HEK293 (cell line): Measurements from ENCODE around the gene MARCHF9.
A peak's percentile ranks its signal among the peaks of the same experiment; 100 is the strongest.

Experiments used
- BCL11A ChIP-seq: fragments of 450-650 bp; formaldehyde crosslinking; IDR thresholded peaks from 2 replicates; pipeline ENCODE4 v1.5.1; 2016; ENCODE audit warnings: low read depth, missing biosample characterization, missing genetic modification characterization
- EGR2 ChIP-seq: fragments of 450-650 bp; formaldehyde crosslinking; IDR thresholded peaks from 2 replicates; pipeline ENCODE4 v1.5.1; 2016; ENCODE audit warnings: low read depth, missing biosample characterization, missing genetic modification characterization
- KLF1 ChIP-seq: fragments of 450-650 bp; formaldehyde crosslinking; IDR thresholded peaks from 2 replicates; pipeline ENCODE4 v1.5.1; 2016; ENCODE audit warnings: missing biosample characterization, missing genetic modification characterization
- KLF9 ChIP-seq: fragments of 450-650 bp; formaldehyde crosslinking; IDR thresholded peaks from 2 replicates; pipeline ENCODE4 v1.5.1; 2016; ENCODE audit warnings: missing biosample characterization, missing genetic modification characterization, low read depth
- OSR2 ChIP-seq: fragments of 450-650 bp; formaldehyde crosslinking; IDR thresholded peaks from 2 replicates; pipeline ENCODE4 v1.5.1; 2016; ENCODE audit warnings: missing biosample characterization, missing genetic modification characterization
- SP3 ChIP-seq: fragments of 450-650 bp; formaldehyde crosslinking; IDR thresholded peaks from 2 replicates; pipeline ENCODE4 v1.5.1; 2016; ENCODE audit warnings: missing biosample characterization, missing genetic modification characterization
- TRIM28 ChIP-seq: IDR thresholded peaks from 2 replicates; pipeline ENCODE4 v1.6.1; 2011; ENCODE audit warnings: low read length, control low read depth, borderline replicate concordance
- ZBTB11 ChIP-seq: fragments of 450-650 bp; formaldehyde crosslinking; conservative IDR thresholded peaks from 2 replicates; pipeline ENCODE4 v1.5.1; 2016; ENCODE audit warnings: low read depth, missing biosample characterization, missing genetic modification characterization
- ZBTB20 ChIP-seq: fragments of 450-650 bp; formaldehyde crosslinking; IDR thresholded peaks from 2 replicates; pipeline ENCODE4 v1.5.1; 2016; ENCODE audit warnings: missing biosample characterization, missing genetic modification characterization
- ZBTB21 ChIP-seq: fragments of 450-650 bp; formaldehyde crosslinking; IDR thresholded peaks from 2 replicates; pipeline ENCODE4 v1.5.1; 2017; ENCODE audit warnings: missing biosample characterization, missing genetic modification characterization
- ZBTB6 ChIP-seq: fragments of 450-650 bp; formaldehyde crosslinking; IDR thresholded peaks from 2 replicates; pipeline ENCODE4 v1.5.1; 2017; ENCODE audit warnings: missing biosample characterization, missing genetic modification characterization
- ZBTB7A ChIP-seq: fragments of 450-650 bp; formaldehyde crosslinking; IDR thresholded peaks from 2 replicates; pipeline ENCODE4 v1.5.1; 2016; ENCODE audit warnings: low read depth, missing biosample characterization, missing genetic modification characterization
- ZEB2 ChIP-seq: fragments of 450-650 bp; formaldehyde crosslinking; IDR thresholded peaks from 2 replicates; pipeline ENCODE4 v1.5.1; 2016; ENCODE audit warnings: missing biosample characterization, missing genetic modification characterization
- ZFP69B ChIP-seq: fragments of 450-650 bp; formaldehyde crosslinking; IDR thresholded peaks from 2 replicates; pipeline ENCODE4 v1.5.1; 2016; ENCODE audit warnings: missing biosample characterization, missing genetic modification characterization
- ZNF169 ChIP-seq: fragments of 450-650 bp; formaldehyde crosslinking; IDR thresholded peaks from 2 replicates; pipeline ENCODE4 v1.5.1; 2016; ENCODE audit warnings: missing biosample characterization, missing genetic modification characterization
- ZNF239 ChIP-seq: fragments of 450-650 bp; formaldehyde crosslinking; IDR thresholded peaks from 2 replicates; pipeline ENCODE4 v1.5.1; 2016; ENCODE audit warnings: missing biosample characterization, missing genetic modification characterization
- ZNF292 ChIP-seq: fragments of 450-650 bp; formaldehyde crosslinking; IDR thresholded peaks from 2 replicates; pipeline ENCODE4 v1.5.1; 2016; ENCODE audit warnings: low read depth, missing biosample characterization, missing genetic modification characterization, borderline replicate concordance
- ZNF341 ChIP-seq: fragments of 450-650 bp; formaldehyde crosslinking; IDR thresholded peaks from 2 replicates; pipeline ENCODE4; 2016; ENCODE audit warnings: low read depth, missing biosample characterization, missing genetic modification characterization
- ZNF350 ChIP-seq: fragments of 450-650 bp; formaldehyde crosslinking; IDR thresholded peaks from 2 replicates; pipeline ENCODE4 v1.5.0; 2017; ENCODE audit warnings: missing biosample characterization, mild to moderate bottlenecking, missing genetic modification characterization
- ZNF394 ChIP-seq: fragments of 450-650 bp; formaldehyde crosslinking; IDR thresholded peaks from 2 replicates; pipeline ENCODE4 v1.5.1; 2016; ENCODE audit warnings: missing biosample characterization, missing genetic modification characterization, mild to moderate bottlenecking, moderate library complexity, borderline replicate concordance
- ZNF423 ChIP-seq: fragments of 450-650 bp; formaldehyde crosslinking; IDR thresholded peaks from 2 replicates; pipeline ENCODE4 v1.5.1; 2016; ENCODE audit warnings: missing biosample characterization, missing genetic modification characterization
- ZNF510 ChIP-seq: fragments of 450-650 bp; formaldehyde crosslinking; IDR thresholded peaks from 2 replicates; pipeline ENCODE4 v1.5.1; 2018; ENCODE audit warnings: mild to moderate bottlenecking, missing genetic modification characterization, missing biosample characterization; ENCODE audit not compliant: insufficient replicate concordance
- ZNF596 ChIP-seq: fragments of 450-650 bp; IDR thresholded peaks from 2 replicates; pipeline ENCODE4 v1.5.0; 2018; ENCODE audit warnings: missing biosample characterization, mild to moderate bottlenecking, missing genetic modification characterization, moderate library complexity
- ZNF629 ChIP-seq: fragments of 450-650 bp; formaldehyde crosslinking; IDR thresholded peaks from 2 replicates; pipeline ENCODE4 v1.5.1; 2017; ENCODE audit warnings: missing biosample characterization, missing genetic modification characterization
- ZNF660 ChIP-seq: fragments of 450-650 bp; IDR thresholded peaks from 2 replicates; pipeline ENCODE4 v1.5.1; 2018; ENCODE audit warnings: missing biosample characterization, mild to moderate bottlenecking, missing genetic modification characterization
- ZNF670 ChIP-seq: fragments of 450-650 bp; formaldehyde crosslinking; IDR thresholded peaks from 2 replicates; pipeline ENCODE4 v1.5.1; 2016; ENCODE audit warnings: missing biosample characterization, missing genetic modification characterization, low read depth
- ZNF76 ChIP-seq: fragments of 450-650 bp; formaldehyde crosslinking; IDR thresholded peaks from 2 replicates; pipeline ENCODE4; 2016; ENCODE audit warnings: low read depth, missing biosample characterization, missing genetic modification characterization, borderline replicate concordance
- ZXDB ChIP-seq: fragments of 450-650 bp; formaldehyde crosslinking; IDR thresholded peaks from 2 replicates; pipeline ENCODE4 v1.5.1; 2016; ENCODE audit warnings: missing biosample characterization, missing genetic modification characterization

The MARCHF9 gene

GRCh38 chr12:57738661-57739237 lies 16.2 kb upstream of the MARCHF9 start, which contains the start of gene AGAP2 (continued):
- TF ChIP-seq BCL11A (tag by site-specific recombination) (no peak), KLF1 (tag by site-specific recombination) (no peak), ZBTB20 (tag by site-specific recombination) (no peak; the same call in 1 of the 2 replicates), ZNF76 (tag by site-specific recombination) (peak; percentile 56; the same call in 1 of the 2 replicates), OSR2 (no peak), ZBTB21 (tag by site-specific recombination) (peak; percentile 52), ZNF510 (no peak), ZBTB7A (tag by site-specific recombination) (peak; percentile 56; the same call in 1 of the 2 replicates), ZNF629 (tag by site-specific recombination) (peak; percentile 57; the same call in 1 of the 2 replicates), TRIM28 (no peak), ZNF394 (tag by site-specific recombination) (peak; percentile 27; the same call in 1 of the 2 replicates), ZNF341 (no peak), ZNF292 (tag by site-specific recombination) (no peak), SP3 (tag by site-specific recombination) (peak; percentile 62; the same call in 1 of the 2 replicates), ZNF169 (no peak), ZXDB (tag by site-specific recombination) (no peak; the same call in 1 of the 2 replicates), ZFP69B (tag by site-specific recombination) (peak; percentile 70; the same call in 1 of the 2 replicates), ZNF239 (tag by site-specific recombination) (no peak), ZNF596 (tag by site-specific recombination) (no peak), KLF9 (tag by site-specific recombination) (peak; percentile 48), ZNF350 (tag by site-specific recombination) (no peak), ZNF423 (no peak), ZBTB6 (tag by site-specific recombination) (no peak), ZEB2 (peak; percentile 61; the same call in 1 of the 2 replicates), ZNF660 (tag by site-specific recombination) (peak; percentile 78), ZNF670 (tag by site-specific recombination) (no peak), ZBTB11 (tag by site-specific recombination) (peak; percentile 54), EGR2 (peak; percentile 95)
- TF ChIP-seq, all 188 proteins: peak for 41
